ENCODE results near the gene BBS9. TPM values are rescaled to one million over a fixed set of nuclear protein-coding genes. Genes with fewer than 3 reads are reported as not detected.

The BBS9 gene
- total and polyA plus RNA-seq, 2 donors (not counting 3 experiments of a cell fraction or from before 2014, with no cell fraction given), result 5.7 to 17.4 TPM

- peaks cover 3% of the 10 kb centered on the region for H3K9me1 ChIP-seq (replicated peaks; ENCODE audit: control insufficient read depth, extremely low read depth, insufficient read depth, low read length)
- no peak overlapping the region for H3K27ac ChIP-seq (ENCODE audit: insufficient read depth, low read depth, low read length)
- ChIA-PET CTCF (no interaction called here), POLR2A (no interaction called here)
- H3K9ac ChIP-seq (replicated peaks; ENCODE audit: extremely low read depth, insufficient read depth, low read length), result no peak overlapping the region
- no peaks in the 10 kb centered on the region for H3K79me2 ChIP-seq (ENCODE audit: control insufficient read depth, insufficient read depth, low read length)
- dilution Hi-C loops (cut with MboI; ENCODE audit: extremely low pct_ligation_motif_present, low sequenced_read_pairs), result no loop called here
- H2AFZ ChIP-seq (ENCODE audit: low read depth, low read length), result peak overlapping the region; percentile 66
- DNase-seq (ENCODE audit: low read depth, low spot score) (peak; percentile 61), FAIRE-seq (no peak)
- H3K36me3 ChIP-seq (ENCODE audit: control insufficient read depth in 2 of 2, extremely low read depth in 1 of 2, insufficient read depth in 2 of 2, low read length in 2 of 2), result no peaks in the 10 kb centered on the region
- TF ChIP-seq POLR2A (IDR thresholded peaks at IDR 0.05; ENCODE audit: low read depth, low read length), result no peak
- TF ChIP-seq POLR2AphosphoS5 (IDR thresholded peaks at IDR 0.05; ENCODE audit: insufficient read depth, low read depth, low read length), result no peak
- TF ChIP-seq MAX (IDR thresholded peaks at IDR 0.05; ENCODE audit: insufficient read depth, insufficient read length), result no peak
- no peak for TF ChIP-seq FOS (IDR thresholded peaks at IDR 0.05; ENCODE audit: borderline replicate concordance, insufficient read depth, low read length)
- no peak for TF ChIP-seq GATA2 (IDR thresholded peaks at IDR 0.05; ENCODE audit: insufficient read depth, insufficient read length, low read depth, low read length)
- TF ChIP-seq CTCF (IDR thresholded peaks at IDR 0.05; ENCODE audit: extremely low read depth in 1 of 2, insufficient read depth in 1 of 2, low read depth in 1 of 2, low read length in 2 of 2), result no peak
- no peak for TF ChIP-seq EZH2 (IDR thresholded peaks at IDR 0.05; ENCODE audit: borderline replicate concordance, low read depth, low read length, severe bottlenecking)
- TF ChIP-seq JUN (IDR thresholded peaks at IDR 0.05; ENCODE audit: borderline replicate concordance, insufficient read depth, insufficient read length, low read depth), result no peak
- TF ChIP-seq MYC (IDR thresholded peaks at IDR 0.05; ENCODE audit: low read depth, low read length), result no peak
- H4K20me1 ChIP-seq (replicated peaks; ENCODE audit: control insufficient read depth, extremely low read depth, insufficient read depth, low read length), result no peaks in the 10 kb centered on the region
- no peaks in the 10 kb centered on the region for H3K27me3 ChIP-seq (ENCODE audit: control insufficient read depth in 2 of 2, insufficient read depth in 2 of 2, low read length in 2 of 2)
- no peaks in the 10 kb centered on the region for H3K9me3 ChIP-seq (replicated peaks; ENCODE audit: control insufficient read depth, insufficient read depth, low read length)
- BruUV-seq (replicated peaks), result no TSS peak
- intact Hi-C loops (cut with micrococcal nuclease), result loop anchor here (1.0 kb wide), 1 partner anchor 371 kb away; no protein-coding TSS in a partner anchor
- no peak overlapping the region for H3K4me3 ChIP-seq (replicated peaks in 1 of 3; ENCODE audit: insufficient read depth in 1 of 3, low read depth in 1 of 3, low read length in 3 of 3)
- no peak overlapping the region for H3K4me2 ChIP-seq (ENCODE audit: insufficient read depth, low read length)
- peaks cover 3% of the 10 kb centered on the region for H3K4me1 ChIP-seq (ENCODE audit: control insufficient read depth, extremely low read depth, insufficient read depth, low read length)
Measured at GRCh38 chr7:33354201-33354600, 224.8 kb downstream of the BBS9 start.

Data from endothelial cell of umbilical vein (primary cell).